T-helper 1 cell treated with Interleukin-12 subunit alpha and Interleukin-12 subunit beta and Interleukin-4 antibody, amounts not matched to agents 30 μg/mL and 1 μg/mL, for 36 hours (primary cell): Measurements from ENCODE around the gene CNST.
"Not testable (repeated sequence)": the region's sequence is repeated elsewhere in the genome, so short reads cannot be mapped to it uniquely, and the experiment has no call there.

Experiments used
- H3K27ac Mint-ChIP-seq: one replicate; pipeline ENCODE4 v1.8.0; 2021; ENCODE audit warnings: mild to moderate bottlenecking, mixed read lengths
- H3K27me3 Mint-ChIP-seq: one replicate; pipeline ENCODE4 v1.8.0; 2021; ENCODE audit warnings: low read depth, mixed read lengths
- H3K36me3 Mint-ChIP-seq: one replicate; pipeline ENCODE4 v1.8.0; 2021; ENCODE audit warnings: low read depth, mixed read lengths
- H3K4me1 Mint-ChIP-seq: one replicate; pipeline ENCODE4 v1.8.0; 2021; ENCODE audit warnings: low read depth, mixed read lengths
- H3K4me3 Mint-ChIP-seq: one replicate; pipeline ENCODE4 v1.8.0; 2021; ENCODE audit warnings: mild to moderate bottlenecking, moderate library complexity, mixed read lengths
- H3K9me3 Mint-ChIP-seq: one replicate; pipeline ENCODE4 v1.8.0; 2021; ENCODE audit warnings: mixed read lengths

CNST gene

GRCh38 chr1:246679794-246680177 is 113.5 kb downstream of the CNST start:
- H3K27me3 Mint-ChIP-seq = no peaks in the 10 kb centered on the region
- peaks cover 1% of the 10 kb centered on the region for H3K36me3 Mint-ChIP-seq
- no peak overlapping the region for H3K27ac Mint-ChIP-seq
- no peak overlapping the region for H3K4me3 Mint-ChIP-seq
- no peaks in the 10 kb centered on the region for H3K9me3 Mint-ChIP-seq
- no peaks in the 10 kb centered on the region for H3K4me1 Mint-ChIP-seq

- Mint-ChIP-seq H3K27ac (no peak overlapping the region), H3K9me3 (no peaks in the 10 kb centered on the region), H3K27me3 (no peaks in the 10 kb centered on the region), H3K36me3 (no peaks in the 10 kb centered on the region), H3K4me3 (no peak overlapping the region), H3K4me1 (no peaks in the 10 kb centered on the region)
Observed at GRCh38 chr1:246680190-246680589, 113.9 kb downstream of the CNST start.

GRCh38 chr1:246680696-246681130 is 114.5 kb downstream of the CNST start:
- Mint-ChIP-seq H3K36me3 (no peaks in the 10 kb centered on the region), H3K27me3 (no peaks in the 10 kb centered on the region), H3K4me3 (no peak overlapping the region), H3K27ac (no peak overlapping the region), H3K9me3 (no peaks in the 10 kb centered on the region), H3K4me1 (no peaks in the 10 kb centered on the region)

- Mint-ChIP-seq H3K4me3 (no peak overlapping the region), H3K9me3 (no peaks in the 10 kb centered on the region), H3K36me3 (no peaks in the 10 kb centered on the region), H3K27me3 (no peaks in the 10 kb centered on the region), H3K27ac (no peak overlapping the region), H3K4me1 (no peaks in the 10 kb centered on the region)
Observed at GRCh38 chr1:246681900-246682895, 115.9 kb downstream of the CNST start.

- no peaks in the 10 kb centered on the region for H3K9me3 Mint-ChIP-seq
- H3K27me3 Mint-ChIP-seq = no peaks in the 10 kb centered on the region
- no peak overlapping the region for H3K4me3 Mint-ChIP-seq
- H3K36me3 Mint-ChIP-seq = no peaks in the 10 kb centered on the region
- H3K4me1 Mint-ChIP-seq = no peaks in the 10 kb centered on the region
- no peak overlapping the region for H3K27ac Mint-ChIP-seq
Observed at GRCh38 chr1:246683521-246683920, 117.3 kb downstream of the CNST start.

- H3K4me3 Mint-ChIP-seq = no peak overlapping the region
- no peaks in the 10 kb centered on the region for H3K36me3 Mint-ChIP-seq
- H3K27me3 Mint-ChIP-seq = no peaks in the 10 kb centered on the region
- no peak overlapping the region for H3K27ac Mint-ChIP-seq
- peaks cover 3% of the 10 kb centered on the region for H3K9me3 Mint-ChIP-seq
- H3K4me1 Mint-ChIP-seq = no peaks in the 10 kb centered on the region
Observed at GRCh38 chr1:246687002-246687401, 120.7 kb downstream of the CNST start.

GRCh38 chr1:246689409-246690008 is 123.3 kb downstream of the CNST start:
- Mint-ChIP-seq H3K4me3 (no peak overlapping the region), H3K4me1 (no peaks in the 10 kb centered on the region), H3K27ac (no peak overlapping the region), H3K9me3 (peaks cover 18% of the 10 kb centered on the region), H3K36me3 (no peaks in the 10 kb centered on the region), H3K27me3 (no peaks in the 10 kb centered on the region)

GRCh38 chr1:246690100-246690499 is 123.8 kb downstream of the CNST start:
- Mint-ChIP-seq H3K4me3 (no peak overlapping the region), H3K36me3 (no peaks in the 10 kb centered on the region), H3K9me3 (peaks cover 23% of the 10 kb centered on the region), H3K27me3 (no peaks in the 10 kb centered on the region), H3K4me1 (no peaks in the 10 kb centered on the region), H3K27ac (no peak overlapping the region)

- no peaks in the 10 kb centered on the region for H3K4me1 Mint-ChIP-seq
- H3K4me3 Mint-ChIP-seq = no peak overlapping the region
- no peaks in the 10 kb centered on the region for H3K27me3 Mint-ChIP-seq
- no peaks in the 10 kb centered on the region for H3K36me3 Mint-ChIP-seq
- no peak overlapping the region for H3K27ac Mint-ChIP-seq
- peaks cover 23% of the 10 kb centered on the region for H3K9me3 Mint-ChIP-seq
Observed at GRCh38 chr1:246691622-246692495, 125.6 kb downstream of the CNST start.

- H3K4me1 Mint-ChIP-seq, H3K36me3 Mint-ChIP-seq, H3K27ac Mint-ChIP-seq, H3K27me3 Mint-ChIP-seq, H3K4me3 Mint-ChIP-seq: not testable (repeated sequence)
- H3K9me3 Mint-ChIP-seq = peaks cover 23% of the 10 kb centered on the region
Observed at GRCh38 chr1:246694213-246694895, 128.1 kb downstream of the CNST start.

GRCh38 chr1:246695136-246695535 is 128.9 kb downstream of the CNST start:
- Mint-ChIP-seq H3K9me3 (peaks cover 23% of the 10 kb centered on the region), H3K36me3 (no peaks in the 10 kb centered on the region), H3K27me3 (no peaks in the 10 kb centered on the region), H3K27ac (no peak overlapping the region), H3K4me3 (no peak overlapping the region), H3K4me1 (peaks cover 5% of the 10 kb centered on the region)

- Mint-ChIP-seq H3K9me3 (peaks cover 23% of the 10 kb centered on the region), H3K27me3 (no peaks in the 10 kb centered on the region), H3K4me3 (no peak overlapping the region), H3K4me1 (peaks cover 5% of the 10 kb centered on the region), H3K36me3 (no peaks in the 10 kb centered on the region), H3K27ac (no peak overlapping the region)
Observed at GRCh38 chr1:246695666-246696065, 129.4 kb downstream of the CNST start.

- Mint-ChIP-seq H3K9me3 (peaks cover 10% of the 10 kb centered on the region), H3K36me3 (no peaks in the 10 kb centered on the region), H3K27me3 (no peaks in the 10 kb centered on the region), H3K27ac (peak overlapping the region; percentile 2), H3K4me3 (no peak overlapping the region), H3K4me1 (peaks cover 5% of the 10 kb centered on the region)
Observed at GRCh38 chr1:246698466-246699094, 132.3 kb downstream of the CNST start.
